Measurements from ENCODE around the gene NEBL.

Gene NEBL

GRCh38 chr10:20903635-20904390, 6.7 kb upstream of the NEBL start (continued):
- TF ChIP-seq ZNF626 (tag by site-specific recombination; IDR thresholded peaks at IDR 0.05) = no peak

GRCh38 chr10:20901110-20901509, 4.0 kb upstream of the NEBL start:
- ChIA-PET POLR2A (no interaction called here), CTCF (no interaction called here)
- TF ChIP-seq ZNF654 (tag by site-specific recombination; IDR thresholded peaks at IDR 0.05; ENCODE audit: low read depth) (no peak), FEZF1 (tag by site-specific recombination; IDR thresholded peaks at IDR 0.05) (no peak), ZNF488 (tag by site-specific recombination; IDR thresholded peaks at IDR 0.05) (no peak), ZNF585B (tag by site-specific recombination; IDR thresholded peaks at IDR 0.05) (no peak), ZBTB7A (tag by site-specific recombination; IDR thresholded peaks at IDR 0.05; ENCODE audit: low read depth) (no peak), CTCF (tag by site-specific recombination; IDR thresholded peaks at IDR 0.05) (no peak), WT1 (tag by site-specific recombination; IDR thresholded peaks at IDR 0.05) (no peak), ZNF132 (tag by site-specific recombination; IDR thresholded peaks at IDR 0.05; ENCODE audit: borderline replicate concordance) (no peak), ZNF19 (tag by site-specific recombination; IDR thresholded peaks at IDR 0.05; ENCODE audit: low read depth) (no peak), ZNF26 (tag by site-specific recombination; IDR thresholded peaks at IDR 0.05) (no peak), ZNF202 (tag by site-specific recombination; IDR thresholded peaks at IDR 0.05; ENCODE audit: borderline replicate concordance) (no peak)
- TF ChIP-seq, protein P1, sequence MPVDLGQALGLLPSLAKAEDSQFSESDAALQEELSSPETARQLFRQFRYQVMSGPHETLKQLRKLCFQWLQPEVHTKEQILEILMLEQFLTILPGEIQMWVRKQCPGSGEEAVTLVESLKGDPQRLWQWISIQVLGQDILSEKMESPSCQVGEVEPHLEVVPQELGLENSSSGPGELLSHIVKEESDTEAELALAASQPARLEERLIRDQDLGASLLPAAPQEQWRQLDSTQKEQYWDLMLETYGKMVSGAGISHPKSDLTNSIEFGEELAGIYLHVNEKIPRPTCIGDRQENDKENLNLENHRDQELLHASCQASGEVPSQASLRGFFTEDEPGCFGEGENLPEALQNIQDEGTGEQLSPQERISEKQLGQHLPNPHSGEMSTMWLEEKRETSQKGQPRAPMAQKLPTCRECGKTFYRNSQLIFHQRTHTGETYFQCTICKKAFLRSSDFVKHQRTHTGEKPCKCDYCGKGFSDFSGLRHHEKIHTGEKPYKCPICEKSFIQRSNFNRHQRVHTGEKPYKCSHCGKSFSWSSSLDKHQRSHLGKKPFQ (tag by site-specific recombination; IDR thresholded peaks at IDR 0.05) = no peak
- Histone ChIP-seq H3K4me3 (ENCODE audit: low read depth, low read length) (no peak overlapping the region), H3K27ac (ENCODE audit: extremely low read depth, low read depth, low read length) (no peak overlapping the region), H3K4me1 (ENCODE audit: control insufficient read depth, insufficient read depth, low read length) (no peaks in the 10 kb centered on the region), H3K9me3 (ENCODE audit: control insufficient read depth, insufficient read depth, low read depth, low read length) (no peaks in the 10 kb centered on the region), H3K36me3 (ENCODE audit: control insufficient read depth in 2 of 2, insufficient read depth in 1 of 2, low read length in 2 of 2) (no peaks in the 10 kb centered on the region)

GRCh38 chr10:20898866-20899535, 1.9 kb upstream of the NEBL start:
- Histone ChIP-seq H3K9me3 (ENCODE audit: control insufficient read depth, insufficient read depth, low read depth, low read length) (no peaks in the 10 kb centered on the region), H3K27ac (ENCODE audit: extremely low read depth, low read depth, low read length) (no peak overlapping the region), H3K36me3 (ENCODE audit: control insufficient read depth in 2 of 2, insufficient read depth in 1 of 2, low read length in 2 of 2) (no peaks in the 10 kb centered on the region), H3K4me3 (ENCODE audit: low read depth, low read length) (no peak overlapping the region), H3K4me1 (ENCODE audit: control insufficient read depth, insufficient read depth, low read length) (no peaks in the 10 kb centered on the region)
- CTCF ChIA-PET = interaction anchor here (0.7 kb wide), 1 partner anchor 115 kb away, joined by 3 read pairs; no protein-coding TSS in a partner anchor
- POLR2A ChIA-PET = no interaction called here
- TF ChIP-seq, protein P2, sequence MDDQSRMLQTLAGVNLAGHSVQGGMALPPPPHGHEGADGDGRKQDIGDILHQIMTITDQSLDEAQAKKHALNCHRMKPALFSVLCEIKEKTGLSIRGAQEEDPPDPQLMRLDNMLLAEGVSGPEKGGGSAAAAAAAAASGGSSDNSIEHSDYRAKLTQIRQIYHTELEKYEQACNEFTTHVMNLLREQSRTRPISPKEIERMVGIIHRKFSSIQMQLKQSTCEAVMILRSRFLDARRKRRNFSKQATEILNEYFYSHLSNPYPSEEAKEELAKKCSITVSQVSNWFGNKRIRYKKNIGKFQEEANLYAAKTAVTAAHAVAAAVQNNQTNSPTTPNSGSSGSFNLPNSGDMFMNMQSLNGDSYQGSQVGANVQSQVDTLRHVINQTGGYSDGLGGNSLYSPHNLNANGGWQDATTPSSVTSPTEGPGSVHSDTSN (CRISPR knock-in tag; IDR thresholded peaks at IDR 0.05) = no peak
- TF ChIP-seq ZNF623 (tag by site-specific recombination; IDR thresholded peaks at IDR 0.05) (no peak), ZNF658 (tag by site-specific recombination; IDR thresholded peaks at IDR 0.05) (no peak), ZBTB11 (tag by site-specific recombination; conservative IDR thresholded peaks at IDR 0.05; ENCODE audit: low read depth) (no peak), ZNF560 (tag by site-specific recombination; IDR thresholded peaks at IDR 0.05; ENCODE audit: borderline replicate concordance) (no peak), TCF7L2 (IDR thresholded peaks at IDR 0.05; ENCODE audit: borderline replicate concordance, low read depth, low read length) (no peak)
- TF ChIP-seq, protein P3, sequence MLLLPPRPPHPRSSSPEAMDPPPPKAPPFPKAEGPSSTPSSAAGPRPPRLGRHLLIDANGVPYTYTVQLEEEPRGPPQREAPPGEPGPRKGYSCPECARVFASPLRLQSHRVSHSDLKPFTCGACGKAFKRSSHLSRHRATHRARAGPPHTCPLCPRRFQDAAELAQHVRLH (tag by site-specific recombination; IDR thresholded peaks at IDR 0.05) = no peak

All from HEK293 (cell line).